IMR-90 (cell line): ENCODE data around the gene SPAG9. TPM values are rescaled to one million over a fixed set of nuclear protein-coding genes. Genes with fewer than 3 reads are reported as not detected.

ENCODE experiments used
- ATAC-seq: fragments of 200-7000 bp; cut with Tn5 transposase; 2 replicates; pipeline ENCODE4 v1.9.1; 2020; ENCODE audit warnings: low read depth, mild to moderate bottlenecking, moderate library complexity
- BruUV-seq: library from RNA; stranded (reverse); fragments of 400-500 nt; replicated peaks from 2 replicates; lab custom pipeline; 2021; lab: Mats Ljungman, UMichigan
- CTCF ChIA-PET: fragments of 300-600 bp; formaldehyde crosslinking; extraction: SDS; loops from one replicate; lab custom pipeline; 2021; ENCODE audit warnings: antibody characterized with exemption; lab: Yijun Ruan, JAX
- POLR2A ChIA-PET: fragments of 300-600 bp; sonication (Branson Sonifier 250); formaldehyde crosslinking; loops from one replicate; lab custom pipeline; 2022; ENCODE audit warnings: antibody characterized with exemption; ENCODE audit not compliant: unreplicated experiment; lab: Charles Lee
- DNase-seq: peaks from one replicate; pipeline ENCODE4 v3.0.0; 2013
- H2AFZ ChIP-seq: replicated peaks from 2 replicates; pipeline ENCODE3; 2013; ENCODE audit warnings: low read length, mild to moderate bottlenecking; ENCODE audit not compliant: poor library complexity
- H2AK5ac ChIP-seq: 2 replicates; pipeline ENCODE4 v1.6.1; 2013; ENCODE audit warnings: low read depth, low read length, inconsistent platforms
- H2AK9ac ChIP-seq: replicated peaks from 2 replicates; pipeline ENCODE3; 2013; ENCODE audit warnings: mild to moderate bottlenecking, low read depth, low read length, moderate library complexity; ENCODE audit not compliant: poor library complexity
- H2BK120ac ChIP-seq: 2 replicates; pipeline ENCODE4 v1.6.1; 2013; ENCODE audit warnings: low read depth, low read length, inconsistent platforms
- H2BK15ac ChIP-seq: 3 replicates; pipeline ENCODE4 v1.6.1; 2013; ENCODE audit warnings: low read depth, low read length, inconsistent platforms
- H2BK20ac ChIP-seq: 2 replicates; pipeline ENCODE4 v1.6.1; 2013; ENCODE audit warnings: low read depth, mild to moderate bottlenecking, inconsistent platforms, low read length, moderate library complexity
- H2BK5ac ChIP-seq: 2 replicates; pipeline ENCODE4 v1.6.1; 2013; ENCODE audit warnings: mild to moderate bottlenecking, low read depth, low read length, inconsistent platforms; ENCODE audit not compliant: poor library complexity, severe bottlenecking
- H3K14ac ChIP-seq: replicated peaks from 2 replicates; pipeline ENCODE4 v1.6.1; 2013; ENCODE audit warnings: low read depth, low read length, inconsistent platforms
- H3K18ac ChIP-seq: 2 replicates; pipeline ENCODE4 v1.6.1; 2013; ENCODE audit warnings: low read depth, low read length, control low read depth
- H3K23ac ChIP-seq: 2 replicates; pipeline ENCODE4 v1.6.1; 2013; ENCODE audit warnings: low read depth, low read length, inconsistent platforms
- H3K27ac ChIP-seq: 2 replicates; pipeline ENCODE4 v1.5.1; 2013; ENCODE audit warnings: mild to moderate bottlenecking, control low read depth, low read length; ENCODE audit not compliant: insufficient read depth
- H3K27me3 ChIP-seq: 2 replicates; pipeline ENCODE4 v1.6.1; 2013; ENCODE audit warnings: low read length; ENCODE audit not compliant: control insufficient read depth, insufficient read depth
- H3K36me3 ChIP-seq: 2 replicates; pipeline ENCODE4 v1.6.1; 2013; ENCODE audit warnings: low read length, mixed read lengths; ENCODE audit not compliant: control insufficient read depth, insufficient read depth
- H3K4ac ChIP-seq: 2 replicates; pipeline ENCODE4 v1.6.1; 2013; ENCODE audit warnings: low read depth, low read length, inconsistent platforms
- H3K4me1 ChIP-seq: 2 replicates; pipeline ENCODE4 v1.6.1; 2013; ENCODE audit warnings: low read length, mixed read lengths; ENCODE audit not compliant: control insufficient read depth, insufficient read depth
- H3K4me2 ChIP-seq: 2 replicates; pipeline ENCODE4 v1.6.1; 2013; ENCODE audit warnings: low read depth, mild to moderate bottlenecking, control low read depth, low read length, moderate library complexity
- H3K4me3 ChIP-seq: 2 replicates; pipeline ENCODE4 v1.5.1; 2013; ENCODE audit warnings: low read depth, mild to moderate bottlenecking, control low read depth, low read length, moderate library complexity; ENCODE audit not compliant: insufficient read depth
- H3K56ac ChIP-seq: 2 replicates; pipeline ENCODE4 v1.6.1; 2013; ENCODE audit warnings: low read length, inconsistent platforms; ENCODE audit not compliant: insufficient read depth; ENCODE audit errors: extremely low read depth
- H3K79me1 ChIP-seq, 2 experiments: 2 replicates each; pipeline ENCODE4 v1.6.1; 2013; ENCODE audit warnings: low read length in 2 of 2, inconsistent platforms in 1 of 2, low read depth in 1 of 2
- H3K9ac ChIP-seq: 2 replicates; pipeline ENCODE4 v1.6.1; 2013; ENCODE audit warnings: low read depth, low read length, control low read depth
- H3K9me1 ChIP-seq: 2 replicates; pipeline ENCODE4 v1.6.1; 2013; ENCODE audit warnings: low read length, inconsistent platforms; ENCODE audit not compliant: insufficient read depth
- H3K9me3 ChIP-seq: 2 replicates; pipeline ENCODE4 v1.6.1; 2013; ENCODE audit warnings: low read length; ENCODE audit not compliant: control insufficient read depth, insufficient read depth
- H4K20me1 ChIP-seq: 2 replicates; pipeline ENCODE4 v1.6.1; 2013; ENCODE audit warnings: low read length, inconsistent platforms; ENCODE audit not compliant: insufficient read depth
- H4K5ac ChIP-seq: 2 replicates; pipeline ENCODE4 v1.6.1; 2013; ENCODE audit warnings: mild to moderate bottlenecking, low read depth, low read length, control low read depth
- H4K8ac ChIP-seq, 2 experiments: 2 replicates each; pipeline ENCODE4 v1.6.1; 2013; ENCODE audit warnings: low read depth in 2 of 2, low read length in 2 of 2, control low read depth in 1 of 2, inconsistent platforms in 1 of 2
- H4K91ac ChIP-seq: 2 replicates; pipeline ENCODE4 v1.6.1; 2013; ENCODE audit warnings: low read depth, low read length, inconsistent platforms; ENCODE audit not compliant: insufficient read depth
- CHD1 ChIP-seq: IDR thresholded peaks from 2 replicates; pipeline ENCODE4 v1.6.1; 2012; ENCODE audit warnings: low read depth, low read length, improper control_type of control experiment
- CTCF ChIP-seq: conservative IDR thresholded peaks from 2 replicates; pipeline ENCODE4 v1.5.1; 2012; ENCODE audit warnings: mild to moderate bottlenecking, low read depth, low read length, improper control_type of control experiment
- ELK1 ChIP-seq: fragments of 150-350 bp; IDR thresholded peaks from 2 replicates; pipeline ENCODE4 v1.6.1; 2016; ENCODE audit warnings: low read depth, mild to moderate bottlenecking, low read length, moderate library complexity, borderline replicate concordance
- FOS ChIP-seq: fragments of 150-350 bp; IDR thresholded peaks from 2 replicates; pipeline ENCODE4 v1.6.1; 2016; ENCODE audit warnings: low read depth, low read length
- MAFK ChIP-seq: IDR thresholded peaks from 2 replicates; pipeline ENCODE4 v1.6.1; 2012; ENCODE audit warnings: low read depth, low read length, improper control_type of control experiment
- MAZ ChIP-seq: IDR thresholded peaks from 2 replicates; pipeline ENCODE4 v1.6.1; 2012; ENCODE audit warnings: low read depth, mild to moderate bottlenecking, low read length, improper control_type of control experiment, moderate library complexity, borderline replicate concordance
- MXI1 ChIP-seq: IDR thresholded peaks from 2 replicates; pipeline ENCODE4 v1.6.1; 2012; ENCODE audit warnings: low read depth, mild to moderate bottlenecking, low read length, moderate library complexity, borderline replicate concordance
- NFE2L2 ChIP-seq: fragments of 150-350 bp; IDR thresholded peaks from 2 replicates; pipeline ENCODE4 v1.6.1; 2016; ENCODE audit warnings: low read depth, mild to moderate bottlenecking, low read length
- POLR2A ChIP-seq: IDR thresholded peaks from 2 replicates; pipeline ENCODE4 v1.6.1; 2012; ENCODE audit warnings: mild to moderate bottlenecking, low read depth, low read length
- RAD21 ChIP-seq: IDR thresholded peaks from 2 replicates; pipeline ENCODE4 v1.6.1; 2012; ENCODE audit warnings: low read length, improper control_type of control experiment
- RCOR1 ChIP-seq: IDR thresholded peaks from 2 replicates; pipeline ENCODE4 v1.6.1; 2012; ENCODE audit warnings: mild to moderate bottlenecking, low read length, improper control_type of control experiment; ENCODE audit not compliant: insufficient replicate concordance
- RFX5 ChIP-seq: IDR thresholded peaks from 2 replicates; pipeline ENCODE4 v1.8.0; 2012; ENCODE audit warnings: low read depth, mild to moderate bottlenecking, low read length, moderate library complexity
- USF2 ChIP-seq: fragments of 150-350 bp; IDR thresholded peaks from 2 replicates; pipeline ENCODE4 v1.6.1; 2017; ENCODE audit warnings: mild to moderate bottlenecking, antibody characterized with exemption, low read length, low read depth
- WGBS, 2 experiments: methylation state at CpG; one replicate each; pipeline versions ENCODE4 v1.1.5 to v1.1.7; 2013; ENCODE audit warnings: missing lambda C conversion rate in 2 of 2; ENCODE audit not compliant: insufficient read length in 1 of 2; ENCODE audit errors: extremely low coverage in 2 of 2; 5-methylcytosine and 5-hydroxymethylcytosine counted together
- dilution Hi-C: fragments of 300-500 bp; cut with HindIII; formaldehyde crosslinking; loops from one replicate; pipeline ENCODE4 v1.14.3; 2018; ENCODE audit warnings: low sequenced_read_pairs; ENCODE audit not compliant: unreplicated experiment
- in situ Hi-C: fragments of 300-500 bp; cut with MboI; formaldehyde crosslinking; loops from 3 replicates; pipeline ENCODE4 v1.14.3; 2019; ENCODE audit warnings: low sequenced_read_pairs, inconsistent platforms, mixed read lengths
- intact Hi-C: fragments of 100-400 bp; cut with micrococcal nuclease; formaldehyde crosslinking; loops from 2 replicates; pipeline ENCODE4 v1.10.0; 2022
- polyA plus RNA-seq, 3 experiments: library from polyadenylated mRNA; depleted of rRNA; stranded (reverse); fragments of >200 nt; gene quantifications; 2 replicates each; pipeline ENCODE4 v1.2.3, GENCODE V29; 2012; ENCODE audit warnings: low replicate concordance in 1 of 3
- total RNA-seq: library from RNA; depleted of rRNA; stranded (reverse); fragments of >200 nt; gene quantifications from 2 replicates; pipeline ENCODE4 v1.2.3, GENCODE V29; 2012

SPAG9 gene
- total and polyA plus RNA-seq, 2 of the 4 experiments (the other 2 are of a cell fraction) = 26.7 to 75.5 TPM

GRCh38 chr17:51060396-51060795, 60.3 kb downstream of the SPAG9 start:
- Histone ChIP-seq H3K14ac (no peak overlapping the region), H4K5ac (no peak overlapping the region), H2BK120ac (no peak overlapping the region; the same call in 1 of the 2 replicates), H2AK9ac (no peak overlapping the region), H4K8ac (no peak overlapping the region; a peak in 1 of 4 replicates), H4K20me1 (peaks cover 10% of the 10 kb centered on the region), H2BK5ac (no peak overlapping the region), H3K27ac (no peak overlapping the region), H3K4me1 (peaks cover 12% of the 10 kb centered on the region), H2BK20ac (no peak overlapping the region), H3K79me1 (peaks cover 18 to 49% of the 10 kb centered on the region in 2 experiments), H2AK5ac (no peak overlapping the region), H3K4ac (no peak overlapping the region), H3K18ac (no peak overlapping the region), H3K56ac (no peak overlapping the region), H3K23ac (no peak overlapping the region), H2AFZ (no peak overlapping the region), H3K4me3 (no peak overlapping the region), H2BK15ac (no peak overlapping the region; the same call in 2 of the 3 replicates), H3K9me3 (no peaks in the 10 kb centered on the region), H3K9ac (no peak overlapping the region), H3K36me3 (no peaks in the 10 kb centered on the region), H3K4me2 (no peak overlapping the region), H4K91ac (no peak overlapping the region), H3K27me3 (no peaks in the 10 kb centered on the region), H3K9me1 (peaks cover 2% of the 10 kb centered on the region)
- POLR2A ChIA-PET = no interaction called here
- BruUV-seq = no TSS peak
- ATAC-seq (no peak), DNase-seq (no peak)
- no CpG with 5 or more reads among the region's 5 CpGs for WGBS, 2 experiments
- dilution Hi-C loops (no loop called here), intact Hi-C loops (no loop called here), in situ Hi-C loops (no loop called here)
- CTCF ChIA-PET = interaction anchor here (0.8 kb wide), 1 partner anchor 38 kb away, joined by 3 read pairs; no protein-coding TSS in a partner anchor
- TF ChIP-seq ELK1 (no peak), NFE2L2 (no peak), RCOR1 (no peak), CHD1 (no peak), RAD21 (no peak), CTCF (no peak), POLR2A (no peak), MAFK (no peak), MAZ (no peak), FOS (no peak), MXI1 (no peak), RFX5 (no peak), USF2 (no peak)
